Measurements from ENCODE around the gene CPZ. TPM values are rescaled to one million over a fixed set of nuclear protein-coding genes. Genes with fewer than 3 reads are reported as not detected.

Gene CPZ
- total RNA-seq, 2 experiments from 2014 or later: not detected

DNA sequence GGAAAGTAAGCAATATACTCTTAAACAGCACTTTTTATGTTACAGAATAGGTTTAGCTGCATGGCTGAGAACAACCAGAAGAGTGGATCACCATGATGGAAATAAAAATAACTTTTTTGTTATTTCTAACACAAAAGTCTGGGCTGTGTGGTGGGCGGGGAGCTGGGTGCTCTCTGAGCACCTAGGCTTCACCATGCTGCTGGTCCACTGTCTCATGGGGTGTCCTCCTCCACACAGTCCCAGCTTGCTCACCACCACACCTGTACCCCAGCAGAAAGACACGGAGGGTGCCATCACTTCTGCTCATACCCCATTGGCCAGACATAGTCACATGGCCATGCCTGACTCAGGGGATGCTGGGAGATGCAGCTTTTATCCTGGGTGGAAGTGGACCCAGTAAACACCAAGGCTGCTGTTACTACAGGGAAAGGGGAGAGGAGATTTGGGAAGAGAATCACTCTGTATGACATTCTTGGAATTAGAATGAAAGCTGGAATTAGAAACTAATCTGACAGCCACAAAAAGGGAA, 45.0 kb downstream of the CPZ start:
- ATAC-seq: no peak
- CTCF ChIA-PET: no interaction called here
- POLR2A ChIA-PET: no interaction called here
- TF ChIP-seq, protein P1, sequence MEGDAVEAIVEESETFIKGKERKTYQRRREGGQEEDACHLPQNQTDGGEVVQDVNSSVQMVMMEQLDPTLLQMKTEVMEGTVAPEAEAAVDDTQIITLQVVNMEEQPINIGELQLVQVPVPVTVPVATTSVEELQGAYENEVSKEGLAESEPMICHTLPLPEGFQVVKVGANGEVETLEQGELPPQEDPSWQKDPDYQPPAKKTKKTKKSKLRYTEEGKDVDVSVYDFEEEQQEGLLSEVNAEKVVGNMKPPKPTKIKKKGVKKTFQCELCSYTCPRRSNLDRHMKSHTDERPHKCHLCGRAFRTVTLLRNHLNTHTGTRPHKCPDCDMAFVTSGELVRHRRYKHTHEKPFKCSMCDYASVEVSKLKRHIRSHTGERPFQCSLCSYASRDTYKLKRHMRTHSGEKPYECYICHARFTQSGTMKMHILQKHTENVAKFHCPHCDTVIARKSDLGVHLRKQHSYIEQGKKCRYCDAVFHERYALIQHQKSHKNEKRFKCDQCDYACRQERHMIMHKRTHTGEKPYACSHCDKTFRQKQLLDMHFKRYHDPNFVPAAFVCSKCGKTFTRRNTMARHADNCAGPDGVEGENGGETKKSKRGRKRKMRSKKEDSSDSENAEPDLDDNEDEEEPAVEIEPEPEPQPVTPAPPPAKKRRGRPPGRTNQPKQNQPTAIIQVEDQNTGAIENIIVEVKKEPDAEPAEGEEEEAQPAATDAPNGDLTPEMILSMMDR (IDR thresholded peaks at IDR 0.05): no peak
- Mint-ChIP-seq H3K27ac (no peak overlapping the region), H3K4me3 (no peak overlapping the region), H3K36me3 (ENCODE audit: low read depth) (no peaks in the 10 kb centered on the region), H3K4me1 (ENCODE audit: low read depth) (no peaks in the 10 kb centered on the region), H3K27me3 (no peaks in the 10 kb centered on the region), H3K9me3 (no peaks in the 10 kb centered on the region)
- intact Hi-C loops (cut with micrococcal nuclease): no loop called here
- DNase-seq: no peak

DNA sequence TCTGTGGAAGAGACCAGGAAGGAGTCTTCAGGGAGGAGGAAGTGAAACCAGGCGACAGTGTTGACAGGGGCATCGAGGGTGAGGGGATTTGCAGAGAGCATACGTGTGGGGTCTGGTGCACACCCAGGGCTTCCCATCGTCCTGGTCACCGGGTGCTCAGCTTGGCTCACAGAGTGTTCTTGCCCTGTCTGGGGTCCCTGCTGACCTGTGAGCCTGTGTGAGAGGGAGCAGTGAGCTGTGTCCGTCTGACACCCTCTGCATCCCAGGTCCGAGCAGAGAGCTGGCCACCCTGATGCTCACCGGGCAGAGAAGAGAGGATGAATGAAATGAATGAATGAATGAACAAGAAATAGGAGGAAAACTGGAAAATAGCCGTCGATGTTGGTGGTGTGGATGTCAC, 46.5 kb downstream of the CPZ start:
- Mint-ChIP-seq H3K27me3 (no peaks in the 10 kb centered on the region), H3K27ac (no peak overlapping the region), H3K4me1 (ENCODE audit: low read depth) (no peaks in the 10 kb centered on the region), H3K36me3 (ENCODE audit: low read depth) (no peaks in the 10 kb centered on the region), H3K9me3 (no peaks in the 10 kb centered on the region), H3K4me3 (no peak overlapping the region)
- ATAC-seq (no peak), DNase-seq (no peak)
- intact Hi-C loops (cut with micrococcal nuclease): no loop called here
- POLR2A ChIA-PET: no interaction called here
- TF ChIP-seq, protein P1 (IDR thresholded peaks at IDR 0.05): no peak
- CTCF ChIA-PET: no interaction called here

DNA sequence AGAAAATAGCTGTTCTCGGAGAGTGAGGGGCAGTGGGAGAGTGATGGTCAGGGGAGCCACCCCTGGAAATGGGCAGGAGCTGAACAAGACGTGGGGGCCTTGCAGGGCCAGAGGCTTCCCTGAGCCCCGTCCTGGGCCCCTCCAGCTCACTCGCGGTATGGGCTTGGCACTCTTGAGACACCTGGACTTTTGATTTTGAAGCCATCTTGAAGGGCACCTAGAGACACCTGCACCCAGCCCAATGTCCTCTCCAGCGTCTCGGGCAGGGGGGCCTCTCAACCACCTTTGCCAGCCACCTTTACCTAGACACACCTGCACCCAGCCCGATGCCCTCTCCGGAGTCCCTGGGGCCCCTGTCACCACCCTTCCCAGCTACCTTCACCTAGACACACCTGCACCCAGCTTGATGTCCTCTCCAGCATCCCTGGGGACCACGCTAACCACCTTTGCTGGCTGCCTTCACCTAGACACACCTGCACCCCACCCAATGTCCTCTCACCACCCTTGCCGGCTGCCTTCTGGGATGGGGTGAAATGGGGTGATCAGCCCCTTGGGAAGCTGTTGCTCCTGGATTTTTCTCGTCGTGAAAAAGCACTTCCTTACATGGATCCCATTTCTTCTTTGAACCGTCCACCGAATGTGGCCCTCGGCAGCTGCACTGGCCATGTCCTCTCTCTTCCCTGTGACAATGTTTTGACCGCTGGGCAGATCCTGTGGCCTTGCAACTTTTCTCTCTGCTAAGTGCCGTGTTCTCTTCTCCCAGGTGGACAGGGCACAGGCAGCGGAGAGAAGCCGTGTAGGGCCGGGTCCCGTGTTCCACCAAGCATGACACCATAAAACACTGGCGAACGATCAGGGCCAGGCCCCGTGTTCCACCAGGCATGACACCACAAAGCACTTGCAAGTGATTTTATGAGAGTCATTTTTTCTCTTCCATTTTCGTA, 47.5 kb downstream of the CPZ start:
- Mint-ChIP-seq H3K36me3 (ENCODE audit: low read depth) (no peaks in the 10 kb centered on the region), H3K4me1 (ENCODE audit: low read depth) (no peaks in the 10 kb centered on the region), H3K4me3 (no peak overlapping the region), H3K27ac (no peak overlapping the region), H3K9me3 (no peaks in the 10 kb centered on the region), H3K27me3 (no peaks in the 10 kb centered on the region)
- ATAC-seq (no peak), DNase-seq (no peak)
- POLR2A ChIA-PET: no interaction called here
- CTCF ChIA-PET: no interaction called here
- TF ChIP-seq, protein P1 (IDR thresholded peaks at IDR 0.05): no peak
- intact Hi-C loops (cut with micrococcal nuclease): no loop called here

DNA sequence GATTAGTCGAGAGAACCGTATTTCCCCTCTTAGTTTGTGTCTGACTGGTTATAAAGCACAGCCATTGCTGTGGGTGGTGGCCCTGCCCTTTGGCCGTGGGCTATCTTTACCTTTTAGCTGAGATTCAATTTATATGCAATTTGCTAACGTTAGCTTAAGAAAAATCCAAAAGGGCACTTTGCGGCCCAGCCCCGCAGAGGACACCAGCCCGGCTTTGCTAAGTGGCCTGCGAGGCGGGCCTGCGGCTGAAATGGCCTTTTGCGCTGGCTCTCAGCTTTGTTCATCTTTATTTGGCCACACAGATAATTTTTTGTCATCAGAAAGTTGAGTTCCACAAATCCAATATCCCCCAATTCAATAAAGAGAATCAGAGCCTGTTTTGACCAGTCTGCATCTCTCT, 48.3 kb downstream of the CPZ start:
- ChIA-PET POLR2A (no interaction called here), CTCF (no interaction called here)
- intact Hi-C loops (cut with micrococcal nuclease): no loop called here

DNA sequence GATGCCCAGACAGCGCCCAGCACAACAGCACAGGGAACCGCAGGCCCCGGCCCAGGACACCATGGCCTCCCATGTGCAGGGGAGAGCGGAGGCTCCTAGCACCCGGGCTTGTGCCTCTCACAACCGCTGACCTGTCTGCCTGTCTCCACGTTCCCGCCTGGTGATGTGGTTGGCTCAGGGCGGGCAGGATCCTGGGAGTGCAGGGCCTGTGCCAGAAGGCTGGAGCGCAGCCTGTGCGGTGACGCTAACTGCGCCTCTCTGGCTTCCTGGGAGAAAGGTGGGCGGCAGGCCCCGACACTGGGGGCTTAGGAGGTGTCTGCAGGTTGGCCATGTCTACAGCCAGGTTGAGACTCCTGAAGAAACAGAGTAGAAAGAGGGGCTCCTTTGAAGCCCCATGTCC, 48.7 kb downstream of the CPZ start:
- CTCF ChIA-PET: no interaction called here
- TF ChIP-seq, protein P1 (IDR thresholded peaks at IDR 0.05): no peak
- no peak overlapping the region for H3K4me3 Mint-ChIP-seq
- H3K36me3 Mint-ChIP-seq (ENCODE audit: low read depth): no peaks in the 10 kb centered on the region
- ATAC-seq: no peak
- no peaks in the 10 kb centered on the region for H3K4me1 Mint-ChIP-seq (ENCODE audit: low read depth)
- DNase-seq: no peak
- no peaks in the 10 kb centered on the region for H3K27me3 Mint-ChIP-seq
- H3K9me3 Mint-ChIP-seq: no peaks in the 10 kb centered on the region
- intact Hi-C loops (cut with micrococcal nuclease): no loop called here
- H3K27ac Mint-ChIP-seq: no peak overlapping the region
- POLR2A ChIA-PET: no interaction called here

More for the DNA sequence above, 48.3 kb downstream of the CPZ start:
- Mint-ChIP-seq H3K36me3 (ENCODE audit: low read depth) (no peaks in the 10 kb centered on the region), H3K4me3 (no peak overlapping the region), H3K27me3 (no peaks in the 10 kb centered on the region), H3K4me1 (ENCODE audit: low read depth) (no peaks in the 10 kb centered on the region), H3K9me3 (no peaks in the 10 kb centered on the region), H3K27ac (no peak overlapping the region)
- no peak for DNase-seq
- TF ChIP-seq, protein P1 (IDR thresholded peaks at IDR 0.05): no peak
- ATAC-seq: no peak

All from activated CD8-positive, alpha-beta T cell treated with anti-CD3 and anti-CD28 coated beads for 36 hours (primary cell).